ENCODE measurements around the gene RPS3A. TPM values are rescaled to one million over a fixed set of nuclear protein-coding genes. Genes with fewer than 3 reads are reported as not detected.
"Not testable (repeated sequence)": the region's sequence is repeated elsewhere in the genome, so short reads cannot be mapped to it uniquely, and the experiment has no call there.

RPS3A gene
- total RNA-seq, 2 donors from 2014 or later: 2,304 to 2,367 TPM

DNA sequence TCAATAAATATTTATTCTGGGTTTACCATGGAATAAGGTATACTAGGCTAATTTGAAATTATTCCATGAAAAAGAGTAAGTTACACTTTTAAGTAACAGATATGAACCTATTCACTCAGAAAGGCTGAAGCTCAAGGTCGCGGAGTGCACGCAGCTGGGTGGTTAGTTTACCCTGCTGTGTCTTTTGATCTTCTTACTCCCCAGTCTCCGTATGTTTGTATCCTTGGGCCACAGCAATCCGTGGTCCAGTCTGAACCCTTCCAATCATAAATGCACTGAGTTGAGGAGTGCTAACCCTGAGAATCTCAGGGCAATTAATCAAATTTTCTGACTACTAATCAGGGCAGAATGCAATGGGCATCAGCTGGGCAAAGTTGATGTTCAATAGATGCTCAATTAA, 33.9 kb downstream of the RPS3A start:
- Histone ChIP-seq H3K9ac (ENCODE audit: extremely low read depth, low read length, poor library complexity, severe bottlenecking) (no peak overlapping the region), H3K27me3 (ENCODE audit: control insufficient read depth, insufficient read depth, low read length, poor library complexity, severe bottlenecking) (no peaks in the 10 kb centered on the region), H3K27ac (ENCODE audit: low read depth, low read length) (no peak overlapping the region), H3K9me3 (ENCODE audit: control insufficient read depth, low read length) (no peaks in the 10 kb centered on the region), H3K4me3 (ENCODE audit: low read length) (no peak overlapping the region), H3K36me3 (ENCODE audit: control insufficient read depth, insufficient read depth, low read length) (peaks cover 29% of the 10 kb centered on the region), H3K4me1 (ENCODE audit: control insufficient read depth, insufficient read depth, low read length) (no peaks in the 10 kb centered on the region)
- H3K36me3 Mint-ChIP-seq (ENCODE audit: low read depth): peaks cover 44% of the 10 kb centered on the region
- H3K9me3 Mint-ChIP-seq: no peaks in the 10 kb centered on the region
- no peak overlapping the region for H3K4me3 Mint-ChIP-seq
- H3K27me3 Mint-ChIP-seq (ENCODE audit: insufficient read depth): no peaks in the 10 kb centered on the region
- H3K27ac Mint-ChIP-seq: no peak overlapping the region
- DNase-seq: no peak
- TF ChIP-seq, protein P1, sequence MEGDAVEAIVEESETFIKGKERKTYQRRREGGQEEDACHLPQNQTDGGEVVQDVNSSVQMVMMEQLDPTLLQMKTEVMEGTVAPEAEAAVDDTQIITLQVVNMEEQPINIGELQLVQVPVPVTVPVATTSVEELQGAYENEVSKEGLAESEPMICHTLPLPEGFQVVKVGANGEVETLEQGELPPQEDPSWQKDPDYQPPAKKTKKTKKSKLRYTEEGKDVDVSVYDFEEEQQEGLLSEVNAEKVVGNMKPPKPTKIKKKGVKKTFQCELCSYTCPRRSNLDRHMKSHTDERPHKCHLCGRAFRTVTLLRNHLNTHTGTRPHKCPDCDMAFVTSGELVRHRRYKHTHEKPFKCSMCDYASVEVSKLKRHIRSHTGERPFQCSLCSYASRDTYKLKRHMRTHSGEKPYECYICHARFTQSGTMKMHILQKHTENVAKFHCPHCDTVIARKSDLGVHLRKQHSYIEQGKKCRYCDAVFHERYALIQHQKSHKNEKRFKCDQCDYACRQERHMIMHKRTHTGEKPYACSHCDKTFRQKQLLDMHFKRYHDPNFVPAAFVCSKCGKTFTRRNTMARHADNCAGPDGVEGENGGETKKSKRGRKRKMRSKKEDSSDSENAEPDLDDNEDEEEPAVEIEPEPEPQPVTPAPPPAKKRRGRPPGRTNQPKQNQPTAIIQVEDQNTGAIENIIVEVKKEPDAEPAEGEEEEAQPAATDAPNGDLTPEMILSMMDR (conservative IDR thresholded peaks at IDR 0.05): no peak
- H3K4me1 Mint-ChIP-seq: peaks cover 4% of the 10 kb centered on the region
- 84 to 97% methylated on average over 5 of the region's 5 CpGs for WGBS, 2 experiments (ENCODE audit: insufficient coverage in 1 of 2, insufficient read length in 1 of 2)

DNA sequence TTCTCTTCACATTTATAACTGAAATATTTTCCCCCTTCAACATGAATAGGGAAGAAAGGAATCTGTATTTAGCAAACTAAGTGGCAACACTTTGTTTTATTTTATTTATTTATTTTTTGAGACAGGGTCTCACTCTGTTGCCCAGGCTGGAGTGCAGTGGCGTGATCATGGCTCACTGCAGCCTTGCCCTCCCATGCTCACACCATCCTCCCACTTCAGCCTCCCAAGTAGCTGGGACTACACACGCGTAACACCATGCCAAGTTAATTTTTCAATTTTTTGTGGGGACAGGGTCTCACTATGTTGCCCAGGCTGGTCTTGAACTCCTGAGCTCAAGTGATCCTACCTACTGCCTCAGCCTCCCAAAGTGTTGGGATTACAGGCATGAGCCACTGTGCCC, 36.6 kb downstream of the RPS3A start:
- H3K27ac ChIP-seq (ENCODE audit: low read depth, low read length); H3K4me3 Mint-ChIP-seq; H3K9me3 Mint-ChIP-seq; H3K4me3 ChIP-seq (ENCODE audit: low read length); H3K9me3 ChIP-seq (ENCODE audit: control insufficient read depth, low read length); H3K27ac Mint-ChIP-seq; H3K4me1 ChIP-seq (ENCODE audit: control insufficient read depth, insufficient read depth, low read length); DNase-seq; H3K27me3 Mint-ChIP-seq (ENCODE audit: insufficient read depth); H3K27me3 ChIP-seq (ENCODE audit: control insufficient read depth, insufficient read depth, low read length, poor library complexity, severe bottlenecking); H3K9ac ChIP-seq (ENCODE audit: extremely low read depth, low read length, poor library complexity, severe bottlenecking); H3K4me1 Mint-ChIP-seq: not testable (repeated sequence)
- WGBS, 2 experiments (ENCODE audit: insufficient coverage in 1 of 2, insufficient read length in 1 of 2): 94 to 99% methylated on average over 2 to 3 of the region's 3 CpGs
- H3K36me3 ChIP-seq (ENCODE audit: control insufficient read depth, insufficient read depth, low read length): peaks cover 28% of the 10 kb centered on the region
- H3K36me3 Mint-ChIP-seq (ENCODE audit: low read depth): peaks cover 43% of the 10 kb centered on the region

DNA sequence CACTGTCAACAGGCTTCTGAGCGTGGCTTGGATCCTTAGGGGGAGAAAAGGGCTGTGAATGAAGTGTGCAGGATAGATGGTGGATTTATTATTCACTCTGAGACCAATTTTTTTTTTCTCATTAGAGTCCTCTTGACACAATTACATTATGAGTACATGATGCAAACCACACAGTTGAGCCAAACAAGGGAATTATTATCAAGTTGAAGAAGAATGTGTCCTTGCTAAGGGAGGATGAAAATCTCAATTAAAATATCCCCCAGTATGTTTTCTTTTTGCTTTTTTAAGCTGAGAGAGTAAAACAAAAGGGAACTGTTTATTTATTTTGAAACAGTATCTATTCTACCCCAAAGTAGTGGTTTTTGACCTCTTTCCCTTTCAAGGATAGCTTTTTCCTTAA, 40.4 kb downstream of the RPS3A start:
- Mint-ChIP-seq H3K36me3 (ENCODE audit: low read depth) (peaks cover 54% of the 10 kb centered on the region), H3K27ac (no peak overlapping the region), H3K4me1 (no peaks in the 10 kb centered on the region), H3K4me3 (no peak overlapping the region), H3K27me3 (ENCODE audit: insufficient read depth) (no peaks in the 10 kb centered on the region), H3K9me3 (no peaks in the 10 kb centered on the region)
- H3K9ac ChIP-seq (ENCODE audit: extremely low read depth, low read length, poor library complexity, severe bottlenecking): no peak overlapping the region
- no peaks in the 10 kb centered on the region for H3K9me3 ChIP-seq (ENCODE audit: control insufficient read depth, low read length)
- no peak overlapping the region for H3K27ac ChIP-seq (ENCODE audit: low read depth, low read length)
- DNase-seq: no peak
- H3K27me3 ChIP-seq (ENCODE audit: control insufficient read depth, insufficient read depth, low read length, poor library complexity, severe bottlenecking): no peaks in the 10 kb centered on the region
- WGBS, 2 experiments (ENCODE audit: insufficient coverage in 1 of 2, insufficient read length in 1 of 2): 100% methylated on average over 1 of the region's 1 CpG; no CpG with 5 or more reads in 1 of the 2 experiments
- H3K4me1 ChIP-seq (ENCODE audit: control insufficient read depth, insufficient read depth, low read length): no peaks in the 10 kb centered on the region
- H3K4me3 ChIP-seq (ENCODE audit: low read length): no peak overlapping the region
- H3K36me3 ChIP-seq (ENCODE audit: control insufficient read depth, insufficient read depth, low read length): peaks cover 42% of the 10 kb centered on the region
- TF ChIP-seq, protein P1 (conservative IDR thresholded peaks at IDR 0.05): no peak

DNA sequence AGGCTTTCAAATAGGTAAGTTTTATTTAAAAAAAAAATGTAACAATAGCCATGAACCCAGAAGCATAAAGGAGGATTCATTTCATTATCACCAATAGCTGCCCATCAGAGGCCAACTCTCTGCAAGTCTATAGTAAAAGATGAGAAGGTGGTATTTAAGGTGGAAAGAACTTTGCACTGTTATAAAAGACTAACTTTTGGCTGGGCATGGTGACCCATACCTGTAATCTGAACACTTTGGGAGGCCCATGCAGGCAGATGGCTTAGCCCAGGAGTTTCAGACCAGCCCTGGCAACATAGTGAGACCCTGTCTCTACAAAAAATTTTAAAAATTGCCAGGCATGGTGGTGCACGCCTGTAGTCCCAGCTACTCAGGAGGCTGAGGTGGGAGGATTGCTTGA, 43.3 kb downstream of the RPS3A start:
- no peaks in the 10 kb centered on the region for H3K4me1 Mint-ChIP-seq
- Histone ChIP-seq H3K4me3 (ENCODE audit: low read length) (no peak overlapping the region), H3K36me3 (ENCODE audit: control insufficient read depth, insufficient read depth, low read length) (peaks cover 47% of the 10 kb centered on the region), H3K4me1 (ENCODE audit: control insufficient read depth, insufficient read depth, low read length) (no peaks in the 10 kb centered on the region), H3K27ac (ENCODE audit: low read depth, low read length) (no peak overlapping the region), H3K9ac (ENCODE audit: extremely low read depth, low read length, poor library complexity, severe bottlenecking) (no peak overlapping the region), H3K27me3 (ENCODE audit: control insufficient read depth, insufficient read depth, low read length, poor library complexity, severe bottlenecking) (no peaks in the 10 kb centered on the region), H3K9me3 (ENCODE audit: control insufficient read depth, low read length) (no peaks in the 10 kb centered on the region)
- H3K36me3 Mint-ChIP-seq (ENCODE audit: low read depth): peaks cover 52% of the 10 kb centered on the region
- H3K4me3 Mint-ChIP-seq: no peak overlapping the region
- no peak overlapping the region for H3K27ac Mint-ChIP-seq
- no peaks in the 10 kb centered on the region for H3K9me3 Mint-ChIP-seq
- no peaks in the 10 kb centered on the region for H3K27me3 Mint-ChIP-seq (ENCODE audit: insufficient read depth)
- WGBS, 2 experiments (ENCODE audit: insufficient coverage in 1 of 2, insufficient read length in 1 of 2): 89 to 91% methylated on average over 1 of the region's 1 CpG
- TF ChIP-seq, protein P1 (conservative IDR thresholded peaks at IDR 0.05): no peak
- DNase-seq: no peak

All from endodermal cell (in vitro differentiated cells).